ENCODE data around the gene GRIK3.

GRCh38 chr1:37033355-37034101, 787 bp downstream of the GRIK3 start:
- TF ChIP-seq CTCF (IDR thresholded peaks at IDR 0.05; ENCODE audit: low read depth, low read length): no peak
- no peak for TF ChIP-seq EZH2phosphoT487 (IDR thresholded peaks at IDR 0.05; ENCODE audit: low read depth)
